ENCODE measurements around the gene KCNIP4. TPM values are rescaled to one million over a fixed set of nuclear protein-coding genes. Genes with fewer than 3 reads are reported as not detected.

KCNIP4 gene
- polyA plus RNA-seq, 1 donor (not counting 4 experiments of a cell fraction or from before 2014, with no cell fraction given) = 0.07 TPM

GRCh38 chr4:21192367-21192766, 756.2 kb downstream of the KCNIP4 start:
- Histone ChIP-seq H3K27ac (ENCODE audit: control insufficient read depth, insufficient read depth, low read length) (no peak overlapping the region), H2AFZ (ENCODE audit: control insufficient read depth, low read length) (no peak overlapping the region), H3K27me3 (ENCODE audit: control insufficient read depth, extremely low read depth, insufficient read depth, low read length) (no peaks in the 10 kb centered on the region), H3K36me3 (ENCODE audit: control insufficient read depth in 2 of 2, extremely low read depth in 1 of 2, insufficient read depth in 2 of 2, low read length in 2 of 2) (no peaks in the 10 kb centered on the region), H3K9me1 (ENCODE audit: control insufficient read depth, extremely low read depth, insufficient read depth, low read length) (no peaks in the 10 kb centered on the region), H3K9ac (ENCODE audit: control insufficient read depth, extremely low read depth, insufficient read depth, low read length) (no peak overlapping the region), H4K20me1 (ENCODE audit: control insufficient read depth, extremely low read depth, insufficient read depth, low read length) (no peaks in the 10 kb centered on the region), H3K4me1 (ENCODE audit: control insufficient read depth, extremely low read depth, insufficient read depth, low read length) (no peaks in the 10 kb centered on the region), H3K79me2 (ENCODE audit: control insufficient read depth, insufficient read depth, low read length) (no peaks in the 10 kb centered on the region), H3K9me3 (ENCODE audit: control insufficient read depth, low read depth, low read length) (no peaks in the 10 kb centered on the region), H3K4me3 (ENCODE audit: control insufficient read depth in 2 of 3, extremely low read depth in 1 of 3, insufficient read depth in 2 of 3, low read depth in 1 of 3, low read length in 3 of 3) (no peak overlapping the region), H3K4me2 (ENCODE audit: control insufficient read depth, extremely low read depth, insufficient read depth, low read depth, low read length) (no peak overlapping the region)
- TF ChIP-seq CTCF (optimal IDR thresholded peaks at IDR 0.05 in 1 of 3, IDR thresholded peaks at IDR 0.05 in 1 of 3, conservative IDR thresholded peaks at IDR 0.05 in 1 of 3; ENCODE audit: extremely low read depth in 1 of 3, insufficient read depth in 2 of 3, low read length in 3 of 3) (no peak), EZH2 (IDR thresholded peaks at IDR 0.05; ENCODE audit: low read length) (no peak)
- DNase-seq (ENCODE audit: low read depth, low spot score) = no peak
- FAIRE-seq = no peak
- dilution Hi-C loops (cut with MboI; ENCODE audit: extremely low pct_ligation_motif_present, low sequenced_read_pairs) = no loop called here

GRCh38 chr4:21191317-21191716, 757.3 kb downstream of the KCNIP4 start:
- H3K27me3 ChIP-seq (ENCODE audit: control insufficient read depth, extremely low read depth, insufficient read depth, low read length) = no peaks in the 10 kb centered on the region
- no peaks in the 10 kb centered on the region for H3K4me1 ChIP-seq (ENCODE audit: control insufficient read depth, extremely low read depth, insufficient read depth, low read length)
- H2AFZ ChIP-seq (ENCODE audit: control insufficient read depth, low read length) = no peak overlapping the region
- no peak for TF ChIP-seq CTCF (optimal IDR thresholded peaks at IDR 0.05 in 1 of 3, IDR thresholded peaks at IDR 0.05 in 1 of 3, conservative IDR thresholded peaks at IDR 0.05 in 1 of 3; ENCODE audit: extremely low read depth in 1 of 3, insufficient read depth in 2 of 3, low read length in 3 of 3)
- TF ChIP-seq EZH2 (IDR thresholded peaks at IDR 0.05; ENCODE audit: low read length) = no peak
- FAIRE-seq = no peak
- DNase-seq (ENCODE audit: low read depth, low spot score) = no peak
- H3K9me3 ChIP-seq (ENCODE audit: control insufficient read depth, low read depth, low read length) = no peaks in the 10 kb centered on the region
- no peak overlapping the region for H3K4me3 ChIP-seq (ENCODE audit: control insufficient read depth in 2 of 3, extremely low read depth in 1 of 3, insufficient read depth in 2 of 3, low read depth in 1 of 3, low read length in 3 of 3)
- no peaks in the 10 kb centered on the region for H3K9me1 ChIP-seq (ENCODE audit: control insufficient read depth, extremely low read depth, insufficient read depth, low read length)
- H3K4me2 ChIP-seq (ENCODE audit: control insufficient read depth, extremely low read depth, insufficient read depth, low read depth, low read length) = no peak overlapping the region
- H3K27ac ChIP-seq (ENCODE audit: control insufficient read depth, insufficient read depth, low read length) = no peak overlapping the region
- no peaks in the 10 kb centered on the region for H3K79me2 ChIP-seq (ENCODE audit: control insufficient read depth, insufficient read depth, low read length)
- H3K36me3 ChIP-seq (ENCODE audit: control insufficient read depth in 2 of 2, extremely low read depth in 1 of 2, insufficient read depth in 2 of 2, low read length in 2 of 2) = no peaks in the 10 kb centered on the region
- dilution Hi-C loops (cut with MboI; ENCODE audit: extremely low pct_ligation_motif_present, low sequenced_read_pairs) = no loop called here
- no peak overlapping the region for H3K9ac ChIP-seq (ENCODE audit: control insufficient read depth, extremely low read depth, insufficient read depth, low read length)
- H4K20me1 ChIP-seq (ENCODE audit: control insufficient read depth, extremely low read depth, insufficient read depth, low read length) = no peaks in the 10 kb centered on the region

Measured in keratinocyte (primary cell).